CD14-positive monocyte (primary cell): ENCODE data around the gene NOP58. TPM values are rescaled to one million over a fixed set of nuclear protein-coding genes. Genes with fewer than 3 reads are reported as not detected.

Source experiments
- DNase-seq, 3 donors: peaks; one replicate each; pipeline ENCODE4 v3.0.0-alpha.2; 2011 to 2022
- H2AFZ ChIP-seq: 2 replicates; pipeline ENCODE4 v1.6.0; 2012; ENCODE audit warnings: mild to moderate bottlenecking, low read depth, low read length, inconsistent platforms; ENCODE audit not compliant: insufficient read depth, poor library complexity, severe bottlenecking
- H3K27ac ChIP-seq, 2 donors: 1 replicate in 1 of 2; 2 replicates in 1 of 2; pipeline ENCODE4 v1.5.1; 2012 to 2013; ENCODE audit warnings: low read length in 2 of 2, control low read depth in 1 of 2, inconsistent platforms in 1 of 2, low read depth in 1 of 2, mild to moderate bottlenecking in 1 of 2
- H3K27me3 ChIP-seq, 2 donors: one replicate each; pipeline versions ENCODE4 v1.6.0 to v1.6.1; 2011 to 2013; ENCODE audit warnings: low read length in 2 of 2; ENCODE audit not compliant: control insufficient read depth in 2 of 2, insufficient read depth in 2 of 2
- H3K36me3 ChIP-seq, 2 donors: replicated peaks in 1 of 2; 1 replicate in 1 of 2; 2 replicates in 1 of 2; pipeline versions ENCODE4 v1.5.1 to v1.6.1; 2012 to 2013; ENCODE audit warnings: low read length in 2 of 2, control low read depth in 1 of 2, inconsistent platforms in 1 of 2, mild to moderate bottlenecking in 1 of 2; ENCODE audit not compliant: insufficient read depth in 2 of 2, control insufficient read depth in 1 of 2
- H3K4me1 ChIP-seq, 2 donors: 1 replicate in 1 of 2; 2 replicates in 1 of 2; pipeline versions ENCODE4 v1.5.1 to v1.6.1; 2012 to 2013; ENCODE audit warnings: low read length in 2 of 2, control low read depth in 1 of 2, inconsistent platforms in 1 of 2, mild to moderate bottlenecking in 1 of 2, moderate library complexity in 1 of 2; ENCODE audit not compliant: insufficient read depth in 2 of 2, control insufficient read depth in 1 of 2
- H3K4me2 ChIP-seq: replicated peaks from 2 replicates; pipeline ENCODE3; 2012; ENCODE audit warnings: low read length, moderate library complexity, mild to moderate bottlenecking; ENCODE audit not compliant: poor library complexity, severe bottlenecking; ENCODE audit errors: extremely low read depth
- H3K4me3 ChIP-seq, 3 experiments: fragments of 200-600 bp in 1 of 3; sonication (generic) in 1 of 3; replicated peaks in 1 of 3; 1 replicate in 2 of 3; 2 replicates in 1 of 3; pipeline ENCODE4 v1.5.1; 2011 to 2013; ENCODE audit warnings: low read length in 3 of 3, mild to moderate bottlenecking in 3 of 3, control low read depth in 2 of 3, low read depth in 2 of 3, inconsistent platforms in 1 of 3, moderate library complexity in 1 of 3
- H3K79me2 ChIP-seq: 2 replicates; pipeline ENCODE4 v1.6.0; 2012; ENCODE audit warnings: mild to moderate bottlenecking, control low read depth, inconsistent platforms, low read length, moderate library complexity; ENCODE audit not compliant: insufficient read depth
- H3K9ac ChIP-seq: 2 replicates; pipeline ENCODE4 v1.6.0; 2017; ENCODE audit warnings: low read length, mild to moderate bottlenecking; ENCODE audit not compliant: insufficient read depth, poor library complexity, severe bottlenecking
- H3K9me3 ChIP-seq, 2 donors: replicated peaks in 1 of 2; 1 replicate in 1 of 2; 2 replicates in 1 of 2; pipeline versions ENCODE4 v1.5.1 to v1.6.1; 2012 to 2013; ENCODE audit warnings: low read length in 2 of 2, control low read depth in 1 of 2; ENCODE audit not compliant: control insufficient read depth in 1 of 2, insufficient read depth in 1 of 2
- H4K20me1 ChIP-seq: 2 replicates; pipeline ENCODE4 v1.6.0; 2012; ENCODE audit warnings: mild to moderate bottlenecking, low read length, control low read depth, moderate library complexity; ENCODE audit not compliant: insufficient read depth
- H3K27ac Mint-ChIP-seq, 7 donors: one replicate each; pipeline ENCODE4 v1.8.0; 2020; ENCODE audit warnings: mild to moderate bottlenecking in 7 of 7, mixed read lengths in 7 of 7, moderate library complexity in 6 of 7, inconsistent platforms in 2 of 7
- H3K27me3 Mint-ChIP-seq, 3 donors: one replicate each; pipeline ENCODE4 v1.8.0; 2021 to 2022; ENCODE audit warnings: low read depth in 3 of 3, mild to moderate bottlenecking in 3 of 3, mixed read lengths in 3 of 3, moderate library complexity in 3 of 3, inconsistent platforms in 1 of 3
- H3K36me3 Mint-ChIP-seq, 2 donors: one replicate each; pipeline ENCODE4 v1.8.0; 2020; ENCODE audit warnings: mixed read lengths in 2 of 2, inconsistent platforms in 1 of 2, mild to moderate bottlenecking in 1 of 2
- H3K4me1 Mint-ChIP-seq: one replicate; pipeline ENCODE4 v1.8.0; 2020; ENCODE audit warnings: mild to moderate bottlenecking, mixed read lengths
- H3K4me3 Mint-ChIP-seq, 2 donors: one replicate each; pipeline ENCODE4 v1.8.0; 2020; ENCODE audit warnings: mild to moderate bottlenecking in 2 of 2, mixed read lengths in 2 of 2, moderate library complexity in 1 of 2
- H3K9me3 Mint-ChIP-seq, 7 donors: one replicate each; pipeline ENCODE4 v1.8.0; 2020 to 2022; ENCODE audit warnings: mixed read lengths in 7 of 7, mild to moderate bottlenecking in 6 of 7, moderate library complexity in 6 of 7, inconsistent platforms in 2 of 7
- CTCF ChIP-seq: fragments of 200-600 bp; IDR thresholded peaks from one replicate; pipeline ENCODE4 v1.8.0; 2022; ENCODE audit warnings: antibody characterized with exemption, mild to moderate bottlenecking
- WGBS: methylation state at CpG from one replicate; pipeline ENCODE4 v1.1.5; 2013; ENCODE audit warnings: missing lambda C conversion rate; ENCODE audit not compliant: insufficient coverage; 5-methylcytosine and 5-hydroxymethylcytosine counted together
- intact Hi-C, 2 donors: fragments of 100-400 bp; cut with micrococcal nuclease; formaldehyde crosslinking; loops; one replicate each; pipeline versions ENCODE4 v1.15.0 to v1.15.1; 2023
- polyA plus RNA-seq, 3 donors: library from polyadenylated mRNA; depleted of rRNA in 1 of 3; unstranded in 2 of 3; stranded (reverse) in 1 of 3; fragments of 300-500 nt in 2 of 3; fragments of >200 nt in 1 of 3; fragmentation: Illumina TruSeq in 2 of 3; gene quantifications; 1 replicate in 2 of 3; 2 replicates in 1 of 3; pipeline ENCODE4 v1.2.3, GENCODE V29; 2012 to 2021

NOP58 gene
- polyA plus RNA-seq, 3 donors, result 19.4 to 25.4 (median 22.5) TPM

GRCh38 chr2:202278036-202278760, 12.6 kb downstream of the NOP58 start:
- Histone ChIP-seq H3K9me3 (no peaks in the 10 kb centered on the region), H3K79me2 (peaks cover 80% of the 10 kb centered on the region), H2AFZ (no peak overlapping the region), H3K36me3 (peaks cover 49 to 73% of the 10 kb centered on the region in 2 donors), H3K4me3 (no peak overlapping the region), H4K20me1 (peaks cover 47% of the 10 kb centered on the region), H3K27me3 (no peaks in the 10 kb centered on the region), H3K4me2 (no peak overlapping the region), H3K4me1 (peaks cover 6 to 9% of the 10 kb centered on the region in 2 donors), H3K27ac (peak overlapping the region in 1 of 2 donors; percentile 61), H3K9ac (no peak overlapping the region)
- H3K27me3 Mint-ChIP-seq, result no peaks in the 10 kb centered on the region
- H3K9me3 Mint-ChIP-seq, result no peaks in the 10 kb centered on the region
- no peak for TF ChIP-seq CTCF
- intact Hi-C loops, result no loop called here
- H3K36me3 Mint-ChIP-seq, result peaks cover 39 to 63% of the 10 kb centered on the region in 2 donors
- no peak overlapping the region for H3K4me3 Mint-ChIP-seq
- peak overlapping the region in 6 of 7 donors; percentile 7 to 50 (median 10) for H3K27ac Mint-ChIP-seq
- peak in 2 of 3 donors; percentile 15 to 36 for DNase-seq
- 80% methylated on average over 2 of the region's 6 CpGs for WGBS
- peaks cover 4% of the 10 kb centered on the region for H3K4me1 Mint-ChIP-seq

- TF ChIP-seq CTCF, result peak; percentile 23
- Histone ChIP-seq H3K27ac (peak overlapping the region in 1 of 2 donors; percentile 61), H2AFZ (no peak overlapping the region), H3K4me1 (peaks cover 6 to 9% of the 10 kb centered on the region in 2 donors), H3K9me3 (no peaks in the 10 kb centered on the region), H3K4me3 (no peak overlapping the region), H3K9ac (no peak overlapping the region), H3K36me3 (peaks cover 57 to 81% of the 10 kb centered on the region in 2 donors), H4K20me1 (peaks cover 41% of the 10 kb centered on the region), H3K4me2 (no peak overlapping the region), H3K27me3 (no peaks in the 10 kb centered on the region), H3K79me2 (peaks cover 73% of the 10 kb centered on the region)
- Mint-ChIP-seq H3K9me3 (no peaks in the 10 kb centered on the region), H3K4me3 (no peak overlapping the region), H3K36me3 (peaks cover 42 to 68% of the 10 kb centered on the region in 2 donors), H3K27ac (peak overlapping the region in 1 of 7 donors; percentile 13), H3K4me1 (peaks cover 4% of the 10 kb centered on the region), H3K27me3 (no peaks in the 10 kb centered on the region)
- DNase-seq, result no peak
- WGBS, result no CpG with 5 or more reads among the region's 1 CpG
- intact Hi-C loops, result no loop called here
These were observed 13.4 kb downstream of the NOP58 start for GRCh38 chr2:202278944-202279343.
